Measurements from ENCODE around the gene CASP5. TPM values are rescaled to one million over a fixed set of nuclear protein-coding genes. Genes with fewer than 3 reads are reported as not detected.

The CASP5 gene
- total RNA-seq, 1 donor from 2014 or later: not detected

GRCh38 chr11:105032495-105032894, 9.5 kb upstream of the CASP5 start:
- DNase-seq (ENCODE audit: extremely low spot score, unreplicated experiment): no peak
- Mint-ChIP-seq H3K36me3 (ENCODE audit: unreplicated experiment) (no peaks in the 10 kb centered on the region), H3K27me3 (ENCODE audit: unreplicated experiment) (no peaks in the 10 kb centered on the region), H3K9me3 (ENCODE audit: unreplicated experiment) (no peaks in the 10 kb centered on the region), H3K4me3 (ENCODE audit: unreplicated experiment) (no peak overlapping the region), H3K4me1 (ENCODE audit: unreplicated experiment) (peaks cover 6% of the 10 kb centered on the region), H3K27ac (ENCODE audit: unreplicated experiment) (no peak overlapping the region)
- no peak for TF ChIP-seq CTCF (IDR thresholded peaks at IDR 0.05)

GRCh38 chr11:105027678-105028077, 4.7 kb upstream of the CASP5 start:
- H3K27ac Mint-ChIP-seq (ENCODE audit: unreplicated experiment): no peak overlapping the region
- TF ChIP-seq CTCF (IDR thresholded peaks at IDR 0.05): no peak
- H3K9me3 Mint-ChIP-seq (ENCODE audit: unreplicated experiment): no peaks in the 10 kb centered on the region
- H3K4me3 Mint-ChIP-seq (ENCODE audit: unreplicated experiment): no peak overlapping the region
- no peak for DNase-seq (ENCODE audit: extremely low spot score, unreplicated experiment)
- H3K4me1 Mint-ChIP-seq (ENCODE audit: unreplicated experiment): no peaks in the 10 kb centered on the region
- H3K27me3 Mint-ChIP-seq (ENCODE audit: unreplicated experiment): no peaks in the 10 kb centered on the region
- no peaks in the 10 kb centered on the region for H3K36me3 Mint-ChIP-seq (ENCODE audit: unreplicated experiment)

DNA sequence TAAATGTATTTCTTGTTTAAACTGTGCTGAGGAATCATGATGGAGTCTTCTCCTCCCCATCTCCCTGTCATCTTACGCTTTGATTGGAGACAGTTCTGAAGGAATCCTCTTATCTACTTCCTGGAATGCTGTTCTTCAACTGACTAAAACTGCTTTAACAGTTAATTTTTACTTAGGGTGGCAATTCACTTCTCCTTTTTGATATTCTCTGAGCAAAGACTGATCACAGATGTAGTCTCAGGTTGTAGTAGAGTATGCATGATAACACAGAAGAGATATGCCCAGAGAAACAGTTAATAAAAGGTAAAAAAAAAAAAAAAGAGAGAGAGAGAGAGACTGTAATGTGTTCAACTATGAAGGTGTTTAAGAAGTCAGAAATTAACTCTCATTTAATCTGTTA, 1.4 kb upstream of the CASP5 start:
- no peaks in the 10 kb centered on the region for H3K27me3 Mint-ChIP-seq (ENCODE audit: unreplicated experiment)
- no peaks in the 10 kb centered on the region for H3K36me3 Mint-ChIP-seq (ENCODE audit: unreplicated experiment)
- H3K9me3 Mint-ChIP-seq (ENCODE audit: unreplicated experiment): no peaks in the 10 kb centered on the region
- no peaks in the 10 kb centered on the region for H3K4me1 Mint-ChIP-seq (ENCODE audit: unreplicated experiment)
- no peak overlapping the region for H3K4me3 Mint-ChIP-seq (ENCODE audit: unreplicated experiment)
- H3K27ac Mint-ChIP-seq (ENCODE audit: unreplicated experiment): no peak overlapping the region
- no peak for DNase-seq (ENCODE audit: extremely low spot score, unreplicated experiment)
- TF ChIP-seq CTCF (IDR thresholded peaks at IDR 0.05): no peak

DNA sequence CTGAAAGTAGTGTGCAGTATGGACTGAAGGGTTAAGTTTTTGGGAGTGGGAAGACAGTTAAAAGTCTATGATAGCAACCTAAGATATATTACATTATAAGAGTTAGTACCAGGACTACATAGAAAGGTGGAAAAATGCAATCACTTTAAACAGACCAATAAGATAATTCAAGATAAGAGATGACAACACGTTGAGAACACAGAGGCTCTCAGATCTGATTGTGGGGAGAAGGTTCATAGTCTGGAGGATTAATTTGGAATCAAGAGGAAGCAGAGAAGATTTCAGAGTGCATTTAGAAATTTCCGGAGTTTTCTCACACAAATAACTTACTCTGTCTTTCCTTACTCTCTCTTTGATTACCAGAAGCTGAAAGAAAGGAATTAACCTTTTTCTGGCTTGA, 441 bp downstream of the CASP5 start:
- Mint-ChIP-seq H3K4me3 (ENCODE audit: unreplicated experiment) (no peak overlapping the region), H3K9me3 (ENCODE audit: unreplicated experiment) (no peaks in the 10 kb centered on the region), H3K27me3 (ENCODE audit: unreplicated experiment) (no peaks in the 10 kb centered on the region), H3K36me3 (ENCODE audit: unreplicated experiment) (no peaks in the 10 kb centered on the region), H3K27ac (ENCODE audit: unreplicated experiment) (no peak overlapping the region), H3K4me1 (ENCODE audit: unreplicated experiment) (no peaks in the 10 kb centered on the region)
- TF ChIP-seq CTCF (IDR thresholded peaks at IDR 0.05): no peak
- DNase-seq (ENCODE audit: extremely low spot score, unreplicated experiment): no peak

DNA sequence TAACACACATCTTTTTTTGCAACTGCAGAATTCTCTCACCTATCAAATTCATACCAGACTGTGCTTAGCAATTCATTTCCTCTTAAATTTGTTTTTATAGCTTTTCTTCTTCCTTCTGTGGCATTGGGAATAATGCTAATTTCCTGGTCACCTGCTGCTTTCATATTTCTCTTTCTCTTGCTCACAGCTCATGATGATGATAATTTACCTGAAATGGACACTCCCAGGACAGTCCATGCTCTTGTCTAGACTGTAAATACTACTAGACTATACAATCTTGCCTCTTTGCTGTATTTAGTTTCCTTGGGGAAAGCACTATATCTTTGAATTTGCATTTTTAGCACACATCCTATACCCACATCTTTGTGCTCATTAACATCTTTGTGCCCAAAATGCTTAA, 15.5 kb downstream of the CASP5 start:
- DNase-seq (ENCODE audit: extremely low spot score, unreplicated experiment): no peak
- Mint-ChIP-seq H3K27ac (ENCODE audit: unreplicated experiment) (no peak overlapping the region), H3K36me3 (ENCODE audit: unreplicated experiment) (no peaks in the 10 kb centered on the region), H3K4me3 (ENCODE audit: unreplicated experiment) (no peak overlapping the region), H3K9me3 (ENCODE audit: unreplicated experiment) (no peaks in the 10 kb centered on the region), H3K4me1 (ENCODE audit: unreplicated experiment) (no peaks in the 10 kb centered on the region), H3K27me3 (ENCODE audit: unreplicated experiment) (no peaks in the 10 kb centered on the region)
- no peak for TF ChIP-seq CTCF (IDR thresholded peaks at IDR 0.05)
